Prostate gland (tissue), 2 donors: ENCODE results near the gene RBM20.

Experiments used
- POLR2A ChIP-seq: fragments of 450-650 bp; IDR thresholded peaks from one replicate; pipeline ENCODE4 v1.6.1; 2016; ENCODE audit warnings: antibody characterized with exemption, mild to moderate bottlenecking
- POLR2AphosphoS5 ChIP-seq: sonication (generic); formaldehyde crosslinking; IDR thresholded peaks from one replicate; pipeline ENCODE4 v1.6.1; 2017; ENCODE audit warnings: antibody characterized with exemption
- TF ChIP-seq, protein P1 (sequence below), 4 experiments: fragments of 200-600 bp in 2 of 4; fragments of 450-650 bp in 2 of 4; sonication (generic) in 2 of 4; IDR thresholded peaks; 1 replicate in 3 of 4; 2 replicates in 1 of 4; pipeline ENCODE4 v1.5.1; 2016 to 2019; ENCODE audit warnings: antibody characterized with exemption in 4 of 4, mild to moderate bottlenecking in 2 of 4, moderate library complexity in 2 of 4

DNA sequence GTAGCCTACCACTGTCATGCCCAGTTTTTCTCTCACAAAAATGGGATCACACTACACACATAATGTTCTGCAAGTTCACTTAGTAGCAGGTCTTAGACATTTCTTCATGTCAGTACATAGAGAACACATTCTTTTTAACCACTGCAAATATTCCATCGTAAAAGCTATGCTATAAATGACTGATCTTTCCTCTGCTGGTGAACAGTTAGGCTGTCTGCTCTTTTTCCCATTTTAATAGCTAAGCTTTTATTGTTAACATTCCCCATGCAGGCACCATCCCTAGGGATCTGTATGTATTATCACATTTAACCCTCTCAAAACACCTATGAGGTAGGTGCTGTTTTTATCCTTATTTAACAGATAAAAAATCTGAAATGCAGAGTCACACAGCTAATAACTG, 181.4 kb downstream of the RBM20 start:
- TF ChIP-seq, protein P1, sequence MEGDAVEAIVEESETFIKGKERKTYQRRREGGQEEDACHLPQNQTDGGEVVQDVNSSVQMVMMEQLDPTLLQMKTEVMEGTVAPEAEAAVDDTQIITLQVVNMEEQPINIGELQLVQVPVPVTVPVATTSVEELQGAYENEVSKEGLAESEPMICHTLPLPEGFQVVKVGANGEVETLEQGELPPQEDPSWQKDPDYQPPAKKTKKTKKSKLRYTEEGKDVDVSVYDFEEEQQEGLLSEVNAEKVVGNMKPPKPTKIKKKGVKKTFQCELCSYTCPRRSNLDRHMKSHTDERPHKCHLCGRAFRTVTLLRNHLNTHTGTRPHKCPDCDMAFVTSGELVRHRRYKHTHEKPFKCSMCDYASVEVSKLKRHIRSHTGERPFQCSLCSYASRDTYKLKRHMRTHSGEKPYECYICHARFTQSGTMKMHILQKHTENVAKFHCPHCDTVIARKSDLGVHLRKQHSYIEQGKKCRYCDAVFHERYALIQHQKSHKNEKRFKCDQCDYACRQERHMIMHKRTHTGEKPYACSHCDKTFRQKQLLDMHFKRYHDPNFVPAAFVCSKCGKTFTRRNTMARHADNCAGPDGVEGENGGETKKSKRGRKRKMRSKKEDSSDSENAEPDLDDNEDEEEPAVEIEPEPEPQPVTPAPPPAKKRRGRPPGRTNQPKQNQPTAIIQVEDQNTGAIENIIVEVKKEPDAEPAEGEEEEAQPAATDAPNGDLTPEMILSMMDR (IDR thresholded peaks at IDR 0.05) = no peak
- TF ChIP-seq POLR2A = no peak
- TF ChIP-seq POLR2AphosphoS5 = peak; percentile 33
